ENCODE measurements around the gene PSMC1. TPM values are rescaled to one million over a fixed set of nuclear protein-coding genes. Genes with fewer than 3 reads are reported as not detected.

Gene PSMC1
- total RNA-seq, 2 experiments from 2014 or later: 107 to 108 TPM

DNA sequence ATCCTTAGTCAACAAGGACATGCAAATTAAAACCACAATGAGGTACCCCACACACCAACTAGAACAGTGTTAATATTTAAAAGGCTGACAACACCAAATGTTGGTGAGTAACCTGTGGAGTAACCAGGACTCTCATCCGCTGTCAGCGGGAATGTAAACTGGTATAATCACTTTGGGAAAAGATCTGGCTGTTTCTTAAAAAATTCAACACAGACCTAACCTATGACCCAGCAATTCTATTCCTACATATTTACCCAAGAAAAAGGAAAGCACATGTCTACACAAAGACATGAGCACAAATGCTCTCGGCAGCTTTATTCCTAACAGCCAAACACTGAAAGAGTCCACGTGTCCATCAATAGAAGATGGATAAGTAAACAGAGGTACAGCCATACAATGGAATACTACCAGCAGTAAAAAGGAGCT lies 48.8 kb downstream of the PSMC1 start:
- Mint-ChIP-seq H3K9me3 (no peaks in the 10 kb centered on the region), H3K27me3 (no peaks in the 10 kb centered on the region), H3K27ac (no peak overlapping the region), H3K4me1 (ENCODE audit: low read depth) (peaks cover 10% of the 10 kb centered on the region), H3K4me3 (no peak overlapping the region), H3K36me3 (peaks cover 35% of the 10 kb centered on the region)
- ChIA-PET CTCF (no interaction called here), POLR2A (no interaction called here)
- DNase-seq: no peak
- intact Hi-C loops (cut with micrococcal nuclease): no loop called here

DNA sequence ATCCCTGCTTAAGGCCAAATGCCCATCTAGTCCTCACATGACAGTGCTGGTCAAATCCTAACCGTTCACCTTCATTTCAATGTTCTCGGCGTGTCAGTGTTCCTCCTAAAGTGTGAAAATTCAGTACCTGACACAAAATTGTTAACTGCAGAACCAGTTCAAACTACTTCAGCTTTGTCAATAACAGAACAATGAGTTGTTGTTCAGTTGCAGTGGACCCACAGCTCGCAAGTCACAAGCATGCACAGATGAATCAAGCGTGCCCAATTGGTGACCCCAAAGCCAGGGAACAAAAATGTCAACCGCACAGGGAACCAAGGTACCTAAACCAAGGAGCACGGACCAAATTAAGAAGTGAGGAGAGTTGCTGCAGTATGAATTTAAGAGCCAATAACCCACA lies 52.2 kb downstream of the PSMC1 start:
- H3K4me3 Mint-ChIP-seq: no peak overlapping the region
- ChIA-PET CTCF (no interaction called here), POLR2A (no interaction called here)
- no peak overlapping the region for H3K27ac Mint-ChIP-seq
- H3K4me1 Mint-ChIP-seq (ENCODE audit: low read depth): no peaks in the 10 kb centered on the region
- no peaks in the 10 kb centered on the region for H3K9me3 Mint-ChIP-seq
- peaks cover 39% of the 10 kb centered on the region for H3K36me3 Mint-ChIP-seq
- H3K27me3 Mint-ChIP-seq: no peaks in the 10 kb centered on the region
- DNase-seq: no peak
- intact Hi-C loops (cut with micrococcal nuclease): no loop called here

DNA sequence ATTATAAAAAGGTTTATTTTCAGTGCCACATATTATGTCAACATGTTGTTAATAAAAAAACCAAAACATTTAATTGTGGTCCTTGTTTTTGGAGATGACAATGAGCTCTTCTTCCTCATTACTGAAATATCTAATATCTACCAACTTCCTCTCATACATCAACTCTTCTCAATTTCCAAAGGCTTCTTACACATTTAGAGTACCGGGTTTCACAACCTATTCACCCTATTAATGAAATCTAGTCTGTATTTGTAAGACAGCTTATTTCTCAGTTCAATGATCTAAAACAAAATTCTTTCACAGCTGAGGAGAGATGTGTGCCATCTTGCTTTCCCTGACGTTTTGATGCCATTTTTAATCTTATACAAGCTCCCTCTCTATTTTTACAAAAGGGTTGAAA lies 60.9 kb downstream of the PSMC1 start:
- no peak overlapping the region for H3K27ac Mint-ChIP-seq
- H3K9me3 Mint-ChIP-seq: no peaks in the 10 kb centered on the region
- H3K4me3 Mint-ChIP-seq: no peak overlapping the region
- H3K27me3 Mint-ChIP-seq: no peaks in the 10 kb centered on the region
- H3K36me3 Mint-ChIP-seq: peaks cover 37% of the 10 kb centered on the region
- peaks cover 23% of the 10 kb centered on the region for H3K4me1 Mint-ChIP-seq (ENCODE audit: low read depth)
- CTCF ChIA-PET: interaction anchor here (0.7 to 1.6 kb wide), 4 partner anchors 14 to 344 kb away, joined by 3 to 5 read pairs (median 3); no protein-coding TSS in a partner anchor
- no peak for DNase-seq
- intact Hi-C loops (cut with micrococcal nuclease): no loop called here
- POLR2A ChIA-PET: interaction anchor here (0.9 kb wide), 1 partner anchor 12 kb away, joined by 3 read pairs; no protein-coding TSS in a partner anchor

DNA sequence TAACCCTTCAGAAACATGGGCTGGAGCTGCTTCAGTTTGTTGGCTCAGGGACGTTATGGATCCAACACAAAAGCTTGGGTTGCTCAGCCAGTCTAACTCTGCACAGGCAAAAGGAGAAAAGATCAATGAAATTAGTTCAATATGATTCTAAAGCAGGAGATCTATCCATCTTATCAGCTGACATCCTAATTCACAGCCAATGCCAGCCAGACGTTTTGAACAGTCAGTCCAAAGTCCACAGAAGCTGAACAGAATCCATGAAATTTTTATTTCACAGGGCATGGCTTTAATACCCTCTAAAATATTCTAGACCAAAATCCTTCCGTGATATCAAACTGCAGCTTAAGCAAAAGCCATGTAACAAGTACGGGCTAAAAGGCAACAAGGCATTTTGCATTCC lies 61.7 kb downstream of the PSMC1 start:
- ChIA-PET POLR2A (interaction anchor here (0.9 kb wide), 1 partner anchor 12 kb away, joined by 3 read pairs; no protein-coding TSS in a partner anchor), CTCF (interaction anchor here (0.7 to 1.3 kb wide), 3 partner anchors 13 to 345 kb away, joined by 3 read pairs; no protein-coding TSS in a partner anchor)
- no peak for DNase-seq
- Mint-ChIP-seq H3K4me1 (ENCODE audit: low read depth) (peaks cover 23% of the 10 kb centered on the region), H3K9me3 (no peaks in the 10 kb centered on the region), H3K27me3 (no peaks in the 10 kb centered on the region), H3K4me3 (no peak overlapping the region), H3K36me3 (peaks cover 34% of the 10 kb centered on the region), H3K27ac (no peak overlapping the region)
- intact Hi-C loops (cut with micrococcal nuclease): no loop called here

DNA sequence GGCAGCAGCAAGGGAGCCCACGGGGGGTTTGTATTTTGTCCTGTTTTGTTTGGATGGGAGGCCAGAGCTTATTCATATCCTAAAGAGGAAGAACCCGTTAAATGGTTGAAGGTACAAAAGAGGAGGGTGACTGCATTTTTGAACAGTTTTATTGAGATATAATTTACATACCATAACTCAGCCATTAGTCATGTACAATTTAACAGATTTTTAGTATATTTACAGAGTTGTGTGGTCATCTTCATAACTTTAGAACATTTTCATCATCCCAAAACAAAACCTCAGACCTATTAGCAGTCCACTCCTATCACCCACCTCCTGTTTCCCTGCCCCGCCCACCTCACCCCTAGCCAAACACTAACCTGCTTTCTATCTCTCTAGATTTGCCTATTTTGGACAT lies 62.8 kb downstream of the PSMC1 start:
- peaks cover 28% of the 10 kb centered on the region for H3K36me3 Mint-ChIP-seq
- ChIA-PET POLR2A (no interaction called here), CTCF (no interaction called here)
- peaks cover 23% of the 10 kb centered on the region for H3K4me1 Mint-ChIP-seq (ENCODE audit: low read depth)
- H3K9me3 Mint-ChIP-seq: no peaks in the 10 kb centered on the region
- H3K4me3 Mint-ChIP-seq: no peak overlapping the region
- no peaks in the 10 kb centered on the region for H3K27me3 Mint-ChIP-seq
- H3K27ac Mint-ChIP-seq: no peak overlapping the region
- no peak for DNase-seq
- intact Hi-C loops (cut with micrococcal nuclease): no loop called here

DNA sequence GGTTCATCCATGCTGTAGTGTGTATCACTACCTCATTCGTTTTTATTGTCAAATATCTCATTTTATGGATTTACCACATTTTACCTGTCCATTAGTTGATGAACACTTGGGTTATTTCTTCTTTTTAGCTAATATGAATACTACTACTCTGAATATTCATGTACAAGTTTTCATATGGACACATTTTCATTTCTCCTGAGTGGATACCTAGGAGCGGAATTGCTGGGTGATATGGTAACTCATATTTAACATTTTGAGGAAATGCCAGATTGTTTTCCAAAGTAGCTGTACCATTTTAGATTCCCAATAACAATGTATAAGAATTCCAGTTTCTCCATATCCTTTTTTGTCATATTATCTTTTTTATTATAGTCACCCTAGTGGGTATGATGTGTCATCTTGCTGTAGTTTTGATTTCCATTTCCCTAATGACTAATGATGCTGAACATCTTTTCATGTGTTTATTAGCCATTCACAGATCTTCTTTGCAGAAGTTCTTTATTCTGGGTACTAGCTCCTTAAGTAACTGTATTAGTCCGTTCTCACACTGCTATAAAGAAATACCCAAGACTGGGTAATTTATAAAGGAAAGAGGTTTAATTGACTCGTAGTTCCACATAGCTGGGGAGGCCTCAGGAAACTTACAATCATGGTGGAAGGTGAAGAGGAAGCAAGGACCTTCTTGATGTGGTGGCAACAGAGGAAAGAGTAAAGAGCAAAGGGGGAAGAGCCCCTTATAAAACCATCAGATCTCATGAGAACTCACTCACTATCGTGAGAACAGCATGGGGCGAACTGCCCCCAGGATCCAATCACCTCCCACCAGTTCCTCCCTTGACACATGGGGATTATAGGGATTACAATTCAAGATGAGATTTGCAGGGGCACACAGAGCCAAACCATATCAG lies 63.5 kb downstream of the PSMC1 start:
- ChIA-PET CTCF (interaction anchor here (0.6 kb wide), 1 partner anchor 62 kb away, joined by 3 read pairs; no protein-coding TSS in a partner anchor), POLR2A (interaction anchor here (1.0 to 1.1 kb wide), 2 partner anchors 64 to 364 kb away, joined by 4 read pairs; no protein-coding TSS in a partner anchor)
- Mint-ChIP-seq H3K36me3 (peaks cover 28% of the 10 kb centered on the region), H3K27ac (peak overlapping the region; percentile 42), H3K9me3 (no peaks in the 10 kb centered on the region), H3K4me3 (no peak overlapping the region), H3K4me1 (ENCODE audit: low read depth) (peaks cover 23% of the 10 kb centered on the region), H3K27me3 (no peaks in the 10 kb centered on the region)
- intact Hi-C loops (cut with micrococcal nuclease): no loop called here
- no peak for DNase-seq

DNA sequence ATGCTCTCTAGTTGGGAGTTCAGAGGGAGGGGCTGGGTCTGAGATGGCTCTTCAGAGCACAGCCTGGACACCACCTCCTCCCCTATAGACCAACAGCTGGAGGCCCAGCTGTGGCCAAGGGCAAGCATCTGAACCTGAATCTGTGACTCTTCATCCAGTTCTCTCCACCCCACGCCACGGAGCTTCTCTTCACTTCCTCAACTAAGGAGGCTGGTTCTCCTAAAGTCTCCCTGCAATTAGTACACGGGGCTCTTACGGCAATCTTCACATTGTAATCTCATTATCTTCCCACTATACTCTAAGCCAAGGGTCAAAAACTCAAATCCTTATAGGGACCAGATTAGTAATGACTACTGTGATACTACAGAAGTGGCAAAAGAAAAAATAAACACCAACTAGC lies 65.5 kb downstream of the PSMC1 start:
- no peaks in the 10 kb centered on the region for H3K9me3 Mint-ChIP-seq
- CTCF ChIA-PET: no interaction called here
- POLR2A ChIA-PET: no interaction called here
- H3K4me3 Mint-ChIP-seq: no peak overlapping the region
- no peak for DNase-seq
- no peak overlapping the region for H3K27ac Mint-ChIP-seq
- H3K4me1 Mint-ChIP-seq (ENCODE audit: low read depth): peaks cover 23% of the 10 kb centered on the region
- intact Hi-C loops (cut with micrococcal nuclease): no loop called here
- peaks cover 19% of the 10 kb centered on the region for H3K36me3 Mint-ChIP-seq
- no peaks in the 10 kb centered on the region for H3K27me3 Mint-ChIP-seq

Other genes starting within 250 kb of the PSMC1 start
- gene KCNK13, start 194.6 kb upstream of the PSMC1 start, total RNA-seq: not detected
- gene NRDE2, start 75.4 kb downstream of the PSMC1 start, total RNA-seq: 10 to 100 TPM; 18.9 to 24.8 TPM
- gene CALM1, start 140.5 kb downstream of the PSMC1 start, total RNA-seq: 100 to 1,000 TPM; 725 to 733 TPM

All from activated CD4-positive, alpha-beta memory T cell treated with anti-CD3 and anti-CD28 coated beads for 36 hours (primary cell).